GM19193 (cell line): ENCODE measurements around the gene KDM3A.

Experiments used
- POLR2A ChIP-seq: IDR thresholded peaks from 4 replicates; pipeline ENCODE4 v1.6.1; 2011; ENCODE audit not compliant: insufficient read depth, insufficient read length; ENCODE audit errors: extremely low read depth

The KDM3A gene

GRCh38 chr2:86521922-86522321 is 80.8 kb downstream of the KDM3A start:
- TF ChIP-seq POLR2A: no peak

DNA sequence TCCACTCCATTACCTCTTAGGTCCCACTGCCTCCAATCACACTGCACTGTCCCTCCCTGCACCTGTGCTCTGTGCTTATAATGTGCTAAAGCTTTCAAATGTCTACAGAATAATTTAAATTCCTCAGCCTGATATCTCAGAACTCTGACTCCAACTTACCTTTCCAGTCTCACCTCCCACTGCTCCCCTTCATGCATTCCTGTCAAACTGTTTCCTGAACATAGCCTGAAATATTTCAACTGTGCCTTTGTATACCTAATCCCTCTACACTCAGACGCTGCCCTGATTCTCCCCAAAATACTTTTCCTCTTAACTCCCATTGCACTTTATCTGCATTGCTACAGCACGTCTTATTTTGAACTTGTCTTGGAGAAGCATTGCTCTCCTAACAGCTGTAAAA is 81.5 kb downstream of the KDM3A start:
- TF ChIP-seq POLR2A: no peak

- no peak for TF ChIP-seq POLR2A
Measured at GRCh38 chr2:86523491-86523890, 82.3 kb downstream of the KDM3A start.

GRCh38 chr2:86525421-86526340 is 84.5 kb downstream of the KDM3A start:
- no peak for TF ChIP-seq POLR2A

GRCh38 chr2:86533589-86533988 is 92.4 kb downstream of the KDM3A start:
- no peak for TF ChIP-seq POLR2A

- no peak for TF ChIP-seq POLR2A
Measured at GRCh38 chr2:86541334-86541733, 100.2 kb downstream of the KDM3A start.
